CD4-positive, alpha-beta T cell (primary cell): ENCODE results near the gene ZC3H7A. TPM values are rescaled to one million over a fixed set of nuclear protein-coding genes. Genes with fewer than 3 reads are reported as not detected.

Source experiments
- ATAC-seq: fragments of 200-7000 bp; cut with Tn5 transposase; one replicate; pipeline ENCODE4 v1.10.0; 2022; ENCODE audit warnings: mild to moderate bottlenecking; ENCODE audit not compliant: poor library complexity
- CTCF ChIA-PET: fragments of 350-600 bp; sonication (Branson Sonifier 250); formaldehyde crosslinking; loops from one replicate; lab custom pipeline; 2021; ENCODE audit warnings: antibody characterized with exemption, inconsistent platforms; lab: Charles Lee
- POLR2A ChIA-PET: fragments of 350-600 bp; sonication (Branson Sonifier 250); formaldehyde crosslinking; loops from one replicate; lab custom pipeline; 2021; ENCODE audit warnings: antibody characterized with exemption, inconsistent platforms; lab: Charles Lee
- DNase-seq, 14 experiments: peaks; one replicate each; pipeline ENCODE4 v3.0.0-alpha.2; 2013 to 2020; ENCODE audit warnings: mixed read lengths in 2 of 14
- H3K27ac ChIP-seq, 2 donors: one replicate each; pipeline versions ENCODE4 v1.5.1 to v1.7.0; 2013; ENCODE audit warnings: low read length in 2 of 2, low read depth in 1 of 2, mild to moderate bottlenecking in 1 of 2
- H3K27me3 ChIP-seq, 2 experiments: 1 replicate in 1 of 2; 2 replicates in 1 of 2; pipeline versions ENCODE4 v1.6.1 to v1.7.0; 2013; ENCODE audit warnings: low read length in 2 of 2, control low read depth in 1 of 2, mild to moderate bottlenecking in 1 of 2, moderate library complexity in 1 of 2; ENCODE audit not compliant: insufficient read depth in 2 of 2, control insufficient read depth in 1 of 2
- H3K36me3 ChIP-seq: one replicate; pipeline ENCODE4 v1.6.1; 2013; ENCODE audit warnings: low read length, control low read depth; ENCODE audit not compliant: insufficient read depth
- H3K4me1 ChIP-seq: one replicate; pipeline ENCODE4 v1.6.1; 2013; ENCODE audit warnings: low read length, control low read depth; ENCODE audit not compliant: insufficient read depth
- H3K4me3 ChIP-seq: one replicate; pipeline ENCODE4 v1.5.1; 2013; ENCODE audit warnings: mild to moderate bottlenecking, low read length, moderate library complexity
- H3K9me3 ChIP-seq, 2 experiments: 1 replicate in 1 of 2; 2 replicates in 1 of 2; pipeline versions ENCODE4 v1.6.1 to v1.7.0; 2013; ENCODE audit warnings: low read length in 2 of 2, mild to moderate bottlenecking in 2 of 2, control low read depth in 1 of 2, moderate library complexity in 1 of 2; ENCODE audit not compliant: control insufficient read depth in 1 of 2, insufficient read depth in 1 of 2
- H3K27ac Mint-ChIP-seq: one replicate; pipeline ENCODE4 v1.8.0; 2020; ENCODE audit warnings: mixed read lengths
- H3K27me3 Mint-ChIP-seq: one replicate; pipeline ENCODE4 v1.8.0; 2021; ENCODE audit warnings: mixed read lengths
- H3K36me3 Mint-ChIP-seq: one replicate; pipeline ENCODE4 v1.8.0; 2021; ENCODE audit warnings: low read depth, mixed read lengths
- H3K4me1 Mint-ChIP-seq: one replicate; pipeline ENCODE4 v1.8.0; 2021; ENCODE audit warnings: low read depth, mixed read lengths
- H3K4me3 Mint-ChIP-seq: one replicate; pipeline ENCODE4 v1.8.0; 2020; ENCODE audit warnings: mild to moderate bottlenecking, mixed read lengths
- H3K9me3 Mint-ChIP-seq: one replicate; pipeline ENCODE4 v1.8.0; 2020; ENCODE audit warnings: mixed read lengths
- intact Hi-C, 2 experiments: fragments of 100-400 bp; cut with DNase I in 1 of 2; cut with micrococcal nuclease in 1 of 2; formaldehyde crosslinking; loops; one replicate each; pipeline versions ENCODE4 v1.15.1 to v1.9.0; 2023 to 2025; cut with DNase I, micrococcal nuclease
- total RNA-seq, 174 experiments: library from RNA in 2 of 174; stranded (reverse) in 2 of 174; gene quantifications; one replicate each; pipeline ENCODE4 v1.2.3 and lab custom pipeline; 2021 to 2026
- TF ChIP-seq, protein P1 (sequence below): fragments of 200-600 bp; IDR thresholded peaks from one replicate; pipeline ENCODE4 v1.8.0; 2022; ENCODE audit warnings: antibody characterized with exemption, mild to moderate bottlenecking

Gene ZC3H7A
- total RNA-seq, 2 experiments from 2014 or later, result 131 to 143 TPM

DNA sequence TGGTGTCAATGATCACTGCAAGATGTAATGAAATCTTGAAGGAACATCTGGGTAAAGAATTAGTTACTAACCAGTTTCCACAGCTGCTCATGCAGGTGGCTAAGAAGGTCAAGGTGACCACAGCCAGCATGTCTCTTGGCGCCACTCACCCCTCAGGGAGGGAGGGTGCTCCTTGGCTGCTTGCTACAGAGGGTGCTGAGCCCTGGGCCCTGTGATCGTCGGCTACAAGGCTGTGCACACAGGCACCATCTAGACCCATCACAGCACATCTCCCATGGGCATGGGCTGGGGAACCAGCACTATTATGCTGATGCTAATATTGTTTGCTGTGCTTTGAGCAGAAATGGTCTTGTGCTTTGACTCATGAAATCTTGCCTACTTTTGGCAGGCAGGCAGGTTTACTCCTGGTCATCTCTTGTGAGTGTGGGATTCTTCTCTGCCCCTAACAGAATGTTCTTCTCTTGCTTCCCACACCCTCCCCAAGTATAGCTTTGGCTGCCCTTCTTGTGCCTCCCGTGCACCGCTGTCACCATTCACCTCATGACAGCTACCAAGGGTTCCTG is 90.8 kb downstream of the ZC3H7A start:
- no peak overlapping the region for H3K4me3 Mint-ChIP-seq
- H3K27ac Mint-ChIP-seq, result no peak overlapping the region
- intact Hi-C loops, result no loop called here
- ChIA-PET POLR2A (no interaction called here), CTCF (interaction anchor here (0.7 to 1.0 kb wide), 2 partner anchors 19 to 330 kb away, joined by 3 read pairs; no protein-coding TSS in a partner anchor)
- peaks cover 79% of the 10 kb centered on the region for H3K36me3 Mint-ChIP-seq
- DNase-seq (no peak), ATAC-seq (no peak)
- H3K9me3 Mint-ChIP-seq, result no peaks in the 10 kb centered on the region
- TF ChIP-seq, protein P1, sequence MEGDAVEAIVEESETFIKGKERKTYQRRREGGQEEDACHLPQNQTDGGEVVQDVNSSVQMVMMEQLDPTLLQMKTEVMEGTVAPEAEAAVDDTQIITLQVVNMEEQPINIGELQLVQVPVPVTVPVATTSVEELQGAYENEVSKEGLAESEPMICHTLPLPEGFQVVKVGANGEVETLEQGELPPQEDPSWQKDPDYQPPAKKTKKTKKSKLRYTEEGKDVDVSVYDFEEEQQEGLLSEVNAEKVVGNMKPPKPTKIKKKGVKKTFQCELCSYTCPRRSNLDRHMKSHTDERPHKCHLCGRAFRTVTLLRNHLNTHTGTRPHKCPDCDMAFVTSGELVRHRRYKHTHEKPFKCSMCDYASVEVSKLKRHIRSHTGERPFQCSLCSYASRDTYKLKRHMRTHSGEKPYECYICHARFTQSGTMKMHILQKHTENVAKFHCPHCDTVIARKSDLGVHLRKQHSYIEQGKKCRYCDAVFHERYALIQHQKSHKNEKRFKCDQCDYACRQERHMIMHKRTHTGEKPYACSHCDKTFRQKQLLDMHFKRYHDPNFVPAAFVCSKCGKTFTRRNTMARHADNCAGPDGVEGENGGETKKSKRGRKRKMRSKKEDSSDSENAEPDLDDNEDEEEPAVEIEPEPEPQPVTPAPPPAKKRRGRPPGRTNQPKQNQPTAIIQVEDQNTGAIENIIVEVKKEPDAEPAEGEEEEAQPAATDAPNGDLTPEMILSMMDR, result no peak
- no peaks in the 10 kb centered on the region for H3K9me3 ChIP-seq
- no peaks in the 10 kb centered on the region for H3K4me1 ChIP-seq
- H3K27me3 ChIP-seq, result no peaks in the 10 kb centered on the region
- H3K27me3 Mint-ChIP-seq, result no peaks in the 10 kb centered on the region
- no peak overlapping the region for H3K27ac ChIP-seq
- H3K36me3 ChIP-seq, result peaks cover 56% of the 10 kb centered on the region
- H3K4me1 Mint-ChIP-seq, result peaks cover 30% of the 10 kb centered on the region
- H3K4me3 ChIP-seq, result no peak overlapping the region

DNA sequence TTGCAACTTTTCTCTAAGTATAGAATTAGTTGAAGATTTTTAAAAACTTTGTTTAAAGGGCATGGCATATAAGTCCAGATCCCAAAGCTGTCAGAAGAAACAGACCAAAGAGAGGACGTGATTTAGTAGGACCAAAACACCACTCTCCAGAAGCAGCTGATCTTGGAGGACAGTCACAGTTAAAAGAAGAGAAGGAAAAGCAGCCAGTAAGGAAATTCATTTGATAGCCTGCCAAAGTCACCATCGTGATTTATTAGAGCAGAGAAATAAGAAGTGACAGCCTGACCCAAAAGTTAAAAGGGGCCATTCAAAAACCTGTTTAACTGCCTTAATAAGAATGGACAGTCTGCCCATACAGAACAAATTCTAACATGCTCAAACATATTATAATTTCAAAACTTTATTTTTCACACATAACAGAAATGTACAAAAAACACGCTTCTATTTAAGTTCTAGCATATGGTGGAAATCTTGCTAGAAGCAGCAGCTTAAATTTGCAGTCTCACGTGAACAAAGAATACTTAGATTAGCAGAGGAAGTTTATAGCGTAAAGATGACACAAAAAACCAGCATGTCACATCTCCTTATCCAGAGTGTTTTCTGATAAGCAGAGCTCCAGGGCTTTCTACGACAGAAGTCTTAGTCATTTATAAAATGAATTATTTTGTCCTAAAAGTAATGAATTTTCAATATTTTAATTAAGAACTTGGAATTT is 91.6 kb downstream of the ZC3H7A start:
- no peaks in the 10 kb centered on the region for H3K9me3 ChIP-seq
- CTCF ChIA-PET, result interaction anchor here (0.7 to 1.0 kb wide), 3 partner anchors 20 to 329 kb away, joined by 3 read pairs; no protein-coding TSS in a partner anchor
- Mint-ChIP-seq H3K4me3 (no peak overlapping the region), H3K9me3 (no peaks in the 10 kb centered on the region), H3K4me1 (peaks cover 30% of the 10 kb centered on the region), H3K27me3 (no peaks in the 10 kb centered on the region), H3K36me3 (peaks cover 79% of the 10 kb centered on the region), H3K27ac (no peak overlapping the region)
- no peak for DNase-seq
- H3K4me3 ChIP-seq, result no peak overlapping the region
- H3K27me3 ChIP-seq, result no peaks in the 10 kb centered on the region
- intact Hi-C loops, result no loop called here
- no peak for ATAC-seq
- TF ChIP-seq, protein P1, result no peak
- POLR2A ChIA-PET, result no interaction called here
- H3K36me3 ChIP-seq, result peaks cover 58% of the 10 kb centered on the region
- H3K4me1 ChIP-seq, result peaks cover 5% of the 10 kb centered on the region
- no peak overlapping the region for H3K27ac ChIP-seq

Other genes starting within 250 kb of the ZC3H7A start
- 100 to 1,000 TPM; 226 to 257 TPM for gene LITAF, start 210.3 kb downstream of the ZC3H7A start, total RNA-seq
- 10 to 100 TPM; 76.3 to 79.7 TPM for gene SNN, start 128.8 kb downstream of the ZC3H7A start, total RNA-seq
- 100 to 1,000 TPM; 111 to 112 TPM for gene TXNDC11, start 54.4 kb downstream of the ZC3H7A start, total RNA-seq
- 100 to 1,000 TPM; 224 to 237 TPM for gene RSL1D1, start 54.3 kb upstream of the ZC3H7A start, total RNA-seq
- gene GSPT1, start 118.7 kb upstream of the ZC3H7A start, total RNA-seq, result 100 to 1,000 TPM; 257 to 269 TPM
- gene NPIPB2, start 144.8 kb upstream of the ZC3H7A start, total RNA-seq, result 10 to 100 TPM; 10.6 to 12.3 TPM
- not detected for gene TNFRSF17, start 168.0 kb upstream of the ZC3H7A start, total RNA-seq
- gene SNX29, start 179.5 kb upstream of the ZC3H7A start, total RNA-seq, result 10 to 100 TPM; 26.7 to 27.4 TPM